Neural crest cell (in vitro differentiated cells): ENCODE data around the gene MTAP. TPM values are rescaled to one million over a fixed set of nuclear protein-coding genes. Genes with fewer than 3 reads are reported as not detected.

Experiments used
- DNase-seq: peaks from one replicate; pipeline ENCODE4 v3.0.0; 2021; ENCODE audit warnings: low read depth, mixed read lengths, low spot score
- H3K27ac Mint-ChIP-seq: one replicate; pipeline ENCODE4 v1.8.0; 2021; ENCODE audit warnings: mild to moderate bottlenecking, mixed read lengths; ENCODE audit not compliant: unreplicated experiment
- H3K27me3 Mint-ChIP-seq: 2 replicates; pipeline ENCODE4 v1.8.0; 2021; ENCODE audit warnings: low read depth, mild to moderate bottlenecking, mixed read lengths
- H3K36me3 Mint-ChIP-seq: 2 replicates; pipeline ENCODE4 v1.8.0; 2021; ENCODE audit warnings: low read depth, mild to moderate bottlenecking, mixed read lengths
- H3K4me1 Mint-ChIP-seq: 2 replicates; pipeline ENCODE4 v1.8.0; 2021; ENCODE audit warnings: mixed read lengths
- H3K4me3 Mint-ChIP-seq: one replicate; pipeline ENCODE4 v1.8.0; 2021; ENCODE audit warnings: mild to moderate bottlenecking, mixed read lengths
- H3K9me3 Mint-ChIP-seq: 2 replicates; pipeline ENCODE4 v1.8.0; 2021; ENCODE audit warnings: mixed read lengths
- total RNA-seq: library from RNA; stranded (reverse); gene quantifications from 2 replicates; pipeline ENCODE4 v1.2.1, GENCODE V29; 2021
- TF ChIP-seq, protein P1 (sequence below): fragments of 200-600 bp; sonication (generic); conservative IDR thresholded peaks from 2 replicates; pipeline ENCODE4 v1.5.0; 2021; ENCODE audit warnings: antibody characterized with exemption, mild to moderate bottlenecking

Gene MTAP
- total RNA-seq, 1 donor from 2014 or later, result 90.1 TPM

DNA sequence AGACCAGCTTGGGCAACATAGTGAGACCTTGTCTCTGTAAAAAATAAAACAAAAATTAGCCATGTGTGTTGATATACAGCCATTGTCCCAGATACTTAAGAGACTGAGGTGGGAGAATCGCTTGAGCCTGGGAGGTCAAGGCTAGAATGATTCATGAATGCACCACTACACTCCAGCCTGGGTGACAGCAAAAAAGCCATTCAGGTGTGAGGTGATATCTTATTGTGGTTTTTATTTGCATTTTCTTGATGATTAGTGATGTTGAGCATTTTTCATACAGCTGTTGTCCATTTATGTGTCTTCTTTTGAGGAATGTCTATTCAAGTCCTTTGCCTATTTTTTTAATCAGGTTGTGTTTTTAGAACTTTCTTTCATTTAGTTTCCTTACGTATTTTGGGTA lies 23.2 kb downstream of the MTAP start:
- TF ChIP-seq, protein P1, sequence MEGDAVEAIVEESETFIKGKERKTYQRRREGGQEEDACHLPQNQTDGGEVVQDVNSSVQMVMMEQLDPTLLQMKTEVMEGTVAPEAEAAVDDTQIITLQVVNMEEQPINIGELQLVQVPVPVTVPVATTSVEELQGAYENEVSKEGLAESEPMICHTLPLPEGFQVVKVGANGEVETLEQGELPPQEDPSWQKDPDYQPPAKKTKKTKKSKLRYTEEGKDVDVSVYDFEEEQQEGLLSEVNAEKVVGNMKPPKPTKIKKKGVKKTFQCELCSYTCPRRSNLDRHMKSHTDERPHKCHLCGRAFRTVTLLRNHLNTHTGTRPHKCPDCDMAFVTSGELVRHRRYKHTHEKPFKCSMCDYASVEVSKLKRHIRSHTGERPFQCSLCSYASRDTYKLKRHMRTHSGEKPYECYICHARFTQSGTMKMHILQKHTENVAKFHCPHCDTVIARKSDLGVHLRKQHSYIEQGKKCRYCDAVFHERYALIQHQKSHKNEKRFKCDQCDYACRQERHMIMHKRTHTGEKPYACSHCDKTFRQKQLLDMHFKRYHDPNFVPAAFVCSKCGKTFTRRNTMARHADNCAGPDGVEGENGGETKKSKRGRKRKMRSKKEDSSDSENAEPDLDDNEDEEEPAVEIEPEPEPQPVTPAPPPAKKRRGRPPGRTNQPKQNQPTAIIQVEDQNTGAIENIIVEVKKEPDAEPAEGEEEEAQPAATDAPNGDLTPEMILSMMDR, result no peak
- peaks cover 66% of the 10 kb centered on the region for H3K36me3 Mint-ChIP-seq
- H3K9me3 Mint-ChIP-seq, result peaks cover 14% of the 10 kb centered on the region
- DNase-seq, result no peak
- H3K27me3 Mint-ChIP-seq, result no peaks in the 10 kb centered on the region
- H3K4me3 Mint-ChIP-seq, result no peak overlapping the region
- no peak overlapping the region for H3K27ac Mint-ChIP-seq
- peaks cover 6% of the 10 kb centered on the region for H3K4me1 Mint-ChIP-seq

DNA sequence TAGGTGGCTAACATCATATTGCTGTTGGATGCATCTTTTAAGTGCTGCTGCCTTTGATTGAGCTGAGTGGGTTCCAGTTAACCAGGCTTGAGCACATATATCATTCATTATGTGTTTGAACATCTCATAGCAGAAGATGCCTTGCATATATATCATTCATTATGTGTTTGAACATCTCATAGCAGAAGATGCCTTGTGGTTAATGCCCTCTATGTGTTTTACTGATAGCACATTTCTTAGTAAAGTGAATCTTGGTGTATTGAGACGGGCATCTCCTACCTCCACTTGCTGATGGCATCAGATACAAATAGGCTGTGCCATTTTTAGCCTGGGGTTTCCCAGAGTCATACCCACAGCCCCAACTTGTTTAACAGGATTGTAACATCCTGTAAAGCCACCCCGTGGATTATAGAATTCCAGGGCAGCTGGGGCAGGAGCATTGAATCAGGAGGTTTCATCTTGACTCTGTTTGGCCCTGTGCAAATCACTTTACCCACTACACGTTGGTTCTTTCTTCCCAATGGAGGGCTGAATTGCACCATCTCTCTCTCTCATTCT lies 26.5 kb downstream of the MTAP start:
- Mint-ChIP-seq H3K27ac (peak overlapping the region; percentile 57), H3K9me3 (no peaks in the 10 kb centered on the region), H3K36me3 (peaks cover 60% of the 10 kb centered on the region), H3K27me3 (no peaks in the 10 kb centered on the region), H3K4me1 (peaks cover 6% of the 10 kb centered on the region), H3K4me3 (no peak overlapping the region)
- DNase-seq, result no peak
- TF ChIP-seq, protein P1, result no peak

DNA sequence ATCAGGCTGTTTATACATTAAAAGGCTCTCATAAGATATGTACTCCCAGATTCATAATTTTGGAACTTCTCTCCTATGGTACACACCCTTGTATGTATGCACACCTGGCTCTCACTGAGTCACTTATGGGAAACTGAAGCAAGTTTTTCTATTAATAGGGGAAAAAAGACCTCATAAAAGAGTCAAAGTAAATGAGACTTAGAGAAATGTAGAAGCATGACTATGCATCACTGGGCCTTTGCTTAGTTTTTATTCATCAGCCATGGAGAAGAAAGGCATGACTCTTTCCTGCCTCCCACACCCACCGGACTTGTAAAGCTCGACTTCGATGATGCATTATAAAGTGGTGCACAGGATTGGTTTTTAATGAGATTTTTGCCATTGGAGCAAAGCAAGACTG lies 28.2 kb downstream of the MTAP start:
- no peak overlapping the region for H3K4me3 Mint-ChIP-seq
- H3K27ac Mint-ChIP-seq, result no peak overlapping the region
- peaks cover 6% of the 10 kb centered on the region for H3K4me1 Mint-ChIP-seq
- no peak for DNase-seq
- H3K27me3 Mint-ChIP-seq, result no peaks in the 10 kb centered on the region
- H3K9me3 Mint-ChIP-seq, result no peaks in the 10 kb centered on the region
- H3K36me3 Mint-ChIP-seq, result peaks cover 57% of the 10 kb centered on the region
- TF ChIP-seq, protein P1, result no peak

DNA sequence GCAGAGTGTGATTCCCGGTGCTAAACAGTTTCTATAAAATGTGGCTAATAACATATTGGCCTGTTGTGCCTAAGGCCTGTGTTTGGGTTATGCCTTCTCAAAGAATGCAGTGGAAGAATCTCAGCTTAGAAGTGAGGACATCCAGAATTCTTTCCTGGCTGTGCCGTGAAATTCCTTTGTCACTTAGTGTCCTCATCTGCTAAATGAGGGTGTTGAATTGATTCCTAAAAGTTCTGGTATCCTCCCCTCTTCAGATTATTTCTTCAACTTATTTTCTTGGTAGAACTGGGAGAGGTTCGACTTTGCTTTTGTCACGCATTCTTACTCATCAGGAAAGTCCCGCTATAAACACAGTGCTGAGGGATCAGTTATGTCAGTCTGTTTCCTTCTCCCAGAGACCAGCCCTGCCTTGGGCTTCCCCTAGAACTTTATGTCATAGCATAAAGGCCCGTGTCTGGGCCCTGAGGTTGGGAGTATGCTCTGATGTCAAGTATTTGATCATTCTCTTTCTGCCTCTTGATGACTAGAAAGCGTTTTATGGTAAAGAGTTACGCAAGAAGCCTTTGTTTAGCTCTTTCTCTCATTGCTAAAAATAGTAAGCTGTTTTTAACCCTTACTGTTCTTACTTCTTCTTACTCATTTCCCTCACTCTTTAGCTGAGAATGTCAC lies 29.5 kb downstream of the MTAP start:
- Mint-ChIP-seq H3K36me3 (peaks cover 59% of the 10 kb centered on the region), H3K4me3 (no peak overlapping the region), H3K9me3 (peaks cover 1% of the 10 kb centered on the region), H3K27ac (no peak overlapping the region), H3K27me3 (no peaks in the 10 kb centered on the region), H3K4me1 (peaks cover 6% of the 10 kb centered on the region)
- TF ChIP-seq, protein P1, result no peak
- DNase-seq, result no peak

DNA sequence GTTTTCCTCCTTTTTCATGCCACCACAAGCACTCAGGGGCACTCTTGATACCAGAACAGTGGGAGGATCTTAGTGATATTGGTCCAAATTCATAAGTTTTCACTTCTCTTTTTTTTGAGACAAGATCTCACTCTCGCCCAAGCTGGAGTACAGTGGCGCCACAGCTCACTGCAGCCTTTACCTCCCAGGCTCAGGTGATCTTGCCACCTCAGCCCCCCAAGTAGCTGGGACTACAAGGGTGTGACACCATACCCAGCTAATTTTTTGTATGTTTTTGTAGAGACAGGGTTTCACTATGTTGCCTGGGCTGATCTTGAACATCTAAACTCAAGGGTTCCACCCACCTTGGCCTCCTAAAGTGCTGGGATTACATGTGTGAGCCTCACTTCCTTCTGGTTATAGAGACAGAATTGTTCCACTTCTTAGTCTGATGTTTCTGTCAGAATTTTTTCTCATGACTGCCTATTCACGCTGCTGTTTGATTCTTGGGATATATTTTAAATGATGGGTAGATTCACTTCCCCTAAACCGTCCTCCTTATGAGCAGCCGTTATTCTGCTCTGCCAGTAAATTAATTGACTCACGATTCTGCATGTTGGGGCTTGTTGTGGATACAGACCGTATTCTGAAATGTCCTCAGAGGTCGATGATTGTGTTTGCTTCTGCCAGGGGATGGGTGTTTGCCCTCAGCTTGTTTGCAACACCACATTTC lies 30.8 kb downstream of the MTAP start:
- Mint-ChIP-seq H3K27ac (no peak overlapping the region), H3K36me3 (peaks cover 72% of the 10 kb centered on the region), H3K9me3 (peaks cover 4% of the 10 kb centered on the region), H3K4me1 (peaks cover 6% of the 10 kb centered on the region), H3K27me3 (no peaks in the 10 kb centered on the region), H3K4me3 (no peak overlapping the region)
- no peak for DNase-seq
- TF ChIP-seq, protein P1, result no peak
